T47D (cell line): Measurements from ENCODE around the gene AUTS2.

Source experiments
- DNase-seq, 2 experiments: peaks; one replicate each; pipeline versions ENCODE4 v3.0.0 to v3.0.0-alpha.2; 2011 to 2012; ENCODE audit warnings: low read depth in 1 of 2, low spot score in 1 of 2
- JUND ChIP-seq: IDR thresholded peaks from 2 replicates; pipeline ENCODE4 v1.6.1; 2012; ENCODE audit warnings: low read depth
- in situ Hi-C: cut with HindIII; loops from 2 replicates; pipeline ENCODE4 v1.10.0; 2016; ENCODE audit warnings: low sequenced_read_pairs, low pct_unique_long_range_greater_than_20kb

Gene AUTS2

DNA sequence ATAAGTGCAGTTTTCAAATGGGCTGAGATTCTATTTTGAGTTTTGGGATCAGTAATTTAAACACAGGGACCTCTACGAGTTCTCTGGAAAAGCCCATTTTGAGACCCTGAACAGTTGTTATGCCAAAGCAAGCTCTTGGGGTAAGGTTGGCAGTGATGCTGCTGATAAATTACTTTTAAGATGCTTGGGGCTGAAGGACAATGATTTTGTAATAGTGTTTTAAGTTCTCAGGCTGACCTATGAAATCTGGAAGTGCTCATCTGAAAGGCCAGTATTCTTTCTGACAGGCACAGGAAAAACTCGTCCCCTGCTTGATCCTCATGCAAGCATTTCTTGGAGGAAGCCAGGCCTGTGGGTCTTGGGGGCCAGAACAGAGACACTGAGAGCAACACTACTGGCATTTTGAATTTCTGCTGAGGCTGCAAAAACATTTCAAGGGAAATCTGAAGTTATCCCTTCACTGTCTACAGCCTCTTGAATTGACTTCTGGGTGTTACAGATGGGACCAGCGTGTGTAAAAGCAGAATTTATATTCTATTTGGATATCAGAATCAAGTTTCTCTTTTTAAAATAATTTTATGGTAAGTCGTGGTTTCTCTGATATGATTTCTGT is 79.7 kb downstream of the AUTS2 start:
- TF ChIP-seq JUND, result no peak
- DNase-seq, result no peak
- in situ Hi-C loops, result no loop called here

DNA sequence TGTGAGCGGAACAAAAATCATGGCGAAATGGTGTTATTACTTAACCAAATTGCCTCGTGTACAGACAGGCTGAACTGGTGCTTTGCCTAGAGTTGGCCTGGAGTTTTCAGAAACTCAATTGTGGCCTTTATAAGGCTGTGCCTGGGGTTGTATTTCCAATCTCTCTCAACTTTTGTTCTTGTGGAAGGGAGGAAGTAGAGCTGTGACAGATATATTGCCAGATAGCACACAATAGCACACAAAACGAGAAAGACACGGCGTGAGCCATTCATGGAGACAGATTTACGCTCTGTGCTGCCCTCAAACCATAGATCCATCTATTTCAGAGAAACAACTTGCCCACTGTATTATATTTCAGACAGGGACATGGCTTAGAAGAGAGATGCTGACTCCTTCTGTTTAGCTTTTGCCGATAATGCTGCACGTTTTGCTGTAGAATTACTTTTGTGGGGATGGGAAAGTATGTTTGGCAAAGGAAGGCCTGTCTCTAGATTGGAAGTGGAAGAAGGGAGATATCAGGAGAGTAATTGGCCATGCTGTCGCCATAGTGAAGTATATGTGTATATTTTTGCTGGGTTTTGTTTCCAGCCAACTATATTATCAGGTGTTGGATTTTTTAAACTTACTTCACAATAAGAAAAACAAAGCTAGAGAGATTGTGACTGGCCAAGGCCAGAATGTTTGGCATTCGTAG is 80.4 kb downstream of the AUTS2 start:
- in situ Hi-C loops, result no loop called here
- no peak for TF ChIP-seq JUND
- no peak for DNase-seq

DNA sequence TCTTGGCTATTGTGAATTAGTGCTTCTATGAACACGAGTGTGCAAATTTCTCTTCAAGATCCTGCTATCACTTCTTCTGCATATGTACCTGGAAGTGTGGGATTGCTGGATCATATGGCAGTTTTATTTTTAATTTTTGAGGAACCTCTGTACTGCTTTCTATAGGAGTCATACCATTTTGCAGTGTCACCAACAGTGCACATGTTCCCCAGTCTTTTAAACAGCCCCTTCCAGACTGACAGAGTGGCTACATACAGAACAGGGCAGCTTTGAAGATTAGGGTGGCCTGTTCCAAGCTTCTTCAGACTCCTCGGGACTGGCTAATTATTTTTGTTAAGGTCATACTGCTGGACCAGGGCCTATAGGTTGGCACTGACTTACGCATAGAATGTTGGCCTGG is 82.9 kb downstream of the AUTS2 start:
- TF ChIP-seq JUND, result no peak
- no peak for DNase-seq
- in situ Hi-C loops, result no loop called here

DNA sequence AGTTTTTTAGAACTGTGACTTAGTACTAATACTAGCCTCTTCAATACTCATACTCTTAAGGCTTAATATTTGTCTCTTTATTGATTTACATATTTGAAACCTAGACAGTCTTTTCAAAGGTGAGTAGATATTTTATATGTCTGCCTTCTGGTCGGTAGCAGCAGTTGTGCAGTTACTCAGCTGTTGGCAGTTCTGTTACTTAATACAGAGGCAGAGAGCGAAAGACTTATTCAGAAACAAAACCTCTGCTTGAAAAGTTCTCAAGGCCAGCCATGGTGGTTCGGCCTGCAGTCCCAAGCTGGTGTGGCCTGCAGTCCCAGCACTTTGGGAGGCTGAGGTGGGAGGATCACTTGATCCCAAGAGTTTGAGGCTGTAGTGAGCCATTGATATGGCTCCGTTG is 84.2 kb downstream of the AUTS2 start:
- in situ Hi-C loops, result no loop called here
- no peak for DNase-seq
- no peak for TF ChIP-seq JUND

DNA sequence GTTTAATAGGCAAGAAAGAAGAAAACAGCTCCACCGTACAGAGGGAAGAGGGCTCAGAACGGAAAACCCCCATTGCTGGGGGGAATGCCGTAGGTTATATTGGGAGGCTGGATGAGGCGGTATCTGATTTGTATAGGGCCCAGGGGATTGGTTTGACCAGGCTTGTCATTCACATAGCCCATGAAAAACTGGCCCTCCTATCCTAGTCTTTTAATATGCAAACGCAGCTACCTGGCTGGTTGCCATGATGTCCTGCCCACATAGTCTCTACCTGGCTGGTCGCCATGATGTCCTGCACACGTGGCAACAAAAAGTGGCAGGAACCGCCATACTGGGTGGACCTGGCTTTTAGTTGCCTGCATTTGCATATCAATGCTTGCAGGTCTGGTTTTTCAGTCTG is 84.7 kb downstream of the AUTS2 start:
- in situ Hi-C loops, result no loop called here
- no peak for TF ChIP-seq JUND
- no peak for DNase-seq

DNA sequence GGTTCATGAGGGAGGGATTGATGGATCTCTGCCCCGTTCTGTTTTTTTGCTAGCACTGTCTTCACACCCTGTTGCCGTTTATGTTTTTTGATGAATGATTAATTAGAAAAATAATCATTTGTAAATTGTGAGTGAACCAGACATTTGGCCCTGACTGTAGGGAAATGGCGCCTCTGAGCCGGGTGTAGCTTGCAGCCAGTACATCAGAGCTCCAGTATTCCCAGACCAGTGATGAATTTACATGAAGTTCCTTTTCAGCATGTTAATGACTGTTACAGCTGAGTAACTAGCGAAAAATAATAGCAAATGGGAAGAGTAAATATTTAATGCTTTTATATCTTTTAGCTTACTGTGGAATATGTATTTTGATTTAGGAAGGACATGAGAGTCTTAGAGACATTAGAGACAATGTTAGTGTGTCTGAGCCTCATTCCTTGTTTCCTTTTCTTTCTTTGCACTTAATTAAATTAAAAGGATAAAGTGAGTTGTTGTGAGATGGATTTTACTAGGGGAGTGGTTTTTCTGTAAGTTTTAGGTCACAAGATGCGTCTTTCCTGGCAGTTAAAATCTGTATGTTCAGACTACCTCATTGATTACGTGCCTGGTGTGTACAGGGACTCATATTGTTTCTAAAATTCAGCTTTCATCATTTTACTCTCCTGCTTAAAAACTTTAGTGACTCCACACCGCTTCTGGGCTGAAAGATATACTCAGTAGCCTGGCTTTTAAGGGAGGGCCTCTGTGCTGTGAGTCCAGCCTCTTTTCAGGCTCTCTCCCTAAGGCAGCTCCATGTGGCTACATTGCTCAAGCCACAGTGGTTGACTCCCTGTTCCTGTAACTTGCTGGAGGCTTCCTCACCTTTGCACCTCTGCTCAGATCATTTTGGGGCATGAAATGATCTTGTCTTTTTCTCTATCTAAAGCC is 86.4 kb downstream of the AUTS2 start:
- no peak for TF ChIP-seq JUND
- peak in 1 of 2 experiments; percentile 52 for DNase-seq

DNA sequence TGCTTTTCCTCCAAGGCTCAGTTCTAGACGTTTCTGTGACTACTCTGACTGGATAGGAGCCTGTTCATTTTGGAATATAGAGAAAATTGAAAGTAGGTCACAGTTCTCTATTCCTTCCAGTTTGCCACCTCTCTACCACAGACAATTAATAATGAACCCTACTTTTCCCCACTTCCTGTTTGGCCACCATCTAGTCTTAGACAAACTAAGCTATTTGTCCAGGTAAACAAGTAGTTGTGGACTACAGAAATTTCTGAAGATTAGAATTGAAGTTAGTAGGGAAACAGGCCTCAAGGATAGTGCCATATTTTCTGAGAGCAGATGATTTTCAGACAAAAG is 87.0 kb downstream of the AUTS2 start:
- TF ChIP-seq JUND, result no peak
- in situ Hi-C loops, result no loop called here
- DNase-seq, result no peak

More for the DNA sequence above, 86.4 kb downstream of the AUTS2 start:
- in situ Hi-C loops, result no loop called here

DNA sequence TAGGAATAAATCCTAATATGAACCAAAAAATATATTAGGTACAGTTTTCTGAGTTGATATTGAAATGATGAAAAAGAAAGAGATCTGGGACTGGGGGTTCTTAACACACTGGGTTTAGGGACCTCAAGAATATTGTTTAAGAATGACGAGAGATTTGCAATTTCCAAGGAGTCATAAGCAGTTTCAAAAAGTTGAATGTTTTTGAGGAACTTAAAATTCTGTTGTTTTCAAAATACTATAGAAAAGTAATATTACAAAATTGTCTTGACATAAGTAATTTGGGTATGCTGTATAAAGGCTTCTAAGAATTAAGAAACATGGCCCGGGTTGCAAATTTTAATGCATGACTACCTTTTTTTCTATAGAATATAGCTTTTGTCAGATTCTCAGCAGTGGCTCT is 88.1 kb downstream of the AUTS2 start:
- in situ Hi-C loops, result no loop called here
- TF ChIP-seq JUND, result no peak
- DNase-seq, result no peak

DNA sequence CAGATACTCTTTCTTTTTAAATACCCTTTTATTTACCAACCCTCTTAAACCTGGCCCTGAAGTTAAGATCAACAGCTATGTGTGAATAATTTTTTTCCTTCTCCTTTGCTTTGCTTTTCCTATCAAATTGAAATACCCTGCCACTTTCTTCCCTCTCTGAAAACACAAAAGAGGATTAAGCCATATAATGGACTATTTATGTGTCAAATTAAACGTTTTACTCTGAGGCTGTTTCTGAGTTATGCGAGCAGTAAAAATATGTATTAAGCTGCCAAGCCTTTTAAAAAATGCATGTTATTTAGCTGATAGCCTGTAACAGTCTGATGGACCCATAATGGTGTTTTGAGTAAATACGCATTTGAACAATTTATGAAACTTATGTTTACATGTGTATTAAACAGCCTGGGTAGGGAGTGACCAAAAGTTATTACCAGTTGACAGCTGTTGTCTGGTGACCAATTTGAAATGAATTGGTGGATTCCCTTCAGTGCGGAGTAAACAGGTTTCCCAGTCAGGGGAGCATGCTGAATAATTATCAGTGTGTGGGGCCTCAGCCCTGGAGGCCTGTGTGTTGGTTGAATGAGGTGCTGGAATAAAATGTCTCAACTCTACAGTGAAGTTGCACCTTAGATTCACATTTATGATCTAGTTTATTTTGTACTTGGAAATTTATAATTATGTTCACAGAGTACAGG is 89.6 kb downstream of the AUTS2 start:
- in situ Hi-C loops, result no loop called here
- no peak for TF ChIP-seq JUND
- DNase-seq, result peak in 1 of 2 experiments; percentile 28

DNA sequence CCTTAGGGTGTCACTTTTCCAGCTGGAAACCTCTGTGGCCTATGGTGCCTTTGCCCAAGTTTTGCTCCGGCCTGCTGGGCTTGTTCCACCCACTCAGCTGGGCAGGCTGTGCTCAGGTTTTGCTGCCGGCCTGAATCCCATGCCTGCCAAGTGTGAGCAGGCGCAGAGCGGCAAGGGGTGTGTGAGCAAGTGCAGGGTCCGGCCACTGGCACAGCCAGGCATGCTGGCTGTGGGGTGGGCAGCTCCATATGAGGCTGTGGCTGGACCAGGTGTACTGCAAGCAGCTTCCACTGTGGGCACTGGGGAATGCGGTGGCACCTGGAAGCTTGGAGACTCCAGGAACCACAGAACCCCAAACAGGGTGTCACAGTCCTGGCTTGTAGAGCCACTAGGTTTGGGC is 92.1 kb downstream of the AUTS2 start:
- in situ Hi-C loops, result no loop called here
- no peak for TF ChIP-seq JUND
- DNase-seq, result no peak

DNA sequence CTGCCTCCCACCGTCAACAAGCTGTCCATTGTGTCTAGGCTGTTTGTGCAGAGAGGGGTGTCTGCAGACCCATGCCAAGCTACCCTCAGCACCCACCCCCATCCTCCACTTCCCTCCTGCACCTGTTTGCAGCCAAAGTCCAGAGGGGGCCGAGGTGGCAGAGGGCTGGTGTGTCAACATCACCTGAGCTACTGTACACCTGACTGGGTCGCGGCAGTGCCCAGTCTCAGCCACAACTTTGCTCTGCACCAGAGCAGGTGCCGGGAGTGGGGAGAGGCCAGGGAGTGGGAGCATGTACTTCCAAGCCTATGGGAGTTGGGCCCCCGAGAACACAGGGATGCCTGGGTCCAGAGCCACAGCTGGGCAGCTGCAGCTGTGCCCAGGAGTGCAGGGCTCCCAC is 93.1 kb downstream of the AUTS2 start:
- TF ChIP-seq JUND, result no peak
- in situ Hi-C loops, result no loop called here
- no peak for DNase-seq

DNA sequence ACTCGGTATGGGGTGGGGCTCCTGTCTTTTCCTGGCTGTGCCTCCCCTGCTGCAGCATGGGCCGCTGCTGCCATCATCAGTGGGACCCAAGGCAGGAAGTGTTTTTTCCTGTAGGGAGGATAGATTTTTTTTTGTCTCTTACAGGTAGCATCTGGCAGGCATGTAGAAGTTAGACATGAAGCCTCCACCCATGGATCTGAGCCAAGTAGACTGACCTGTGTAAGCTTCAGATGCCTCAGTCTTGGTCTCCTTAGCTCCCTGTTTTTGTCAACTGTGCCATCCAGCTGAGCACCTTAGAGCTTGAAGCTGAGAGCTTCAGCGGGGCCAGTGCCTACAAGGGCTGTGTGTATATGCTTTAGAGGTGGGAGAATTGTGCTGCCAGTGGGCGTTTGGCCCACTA is 93.5 kb downstream of the AUTS2 start:
- DNase-seq, result no peak
- no peak for TF ChIP-seq JUND
- in situ Hi-C loops, result no loop called here
